Iris pigment epithelial cell (primary cell): ENCODE results near the gene RAD1.
A peak's percentile ranks its signal among the peaks of the same experiment; 100 is the strongest.

ENCODE experiments used
- DNase-seq: peaks from one replicate; pipeline ENCODE4 v3.0.0-alpha.2; 2011; ENCODE audit warnings: low read depth

Gene RAD1

GRCh38 chr5:34865091-34865490 lies 50.2 kb downstream of the RAD1 start:
- no peak for DNase-seq

- no peak for DNase-seq
Observed at GRCh38 chr5:34863946-34864345, 51.4 kb downstream of the RAD1 start.

- DNase-seq = no peak
Observed at GRCh38 chr5:34859253-34859652, 56.1 kb downstream of the RAD1 start.

- DNase-seq = no peak
Observed at GRCh38 chr5:34858790-34859189, 56.5 kb downstream of the RAD1 start.

- no peak for DNase-seq
Observed at GRCh38 chr5:34857894-34858293, 57.4 kb downstream of the RAD1 start.

DNA sequence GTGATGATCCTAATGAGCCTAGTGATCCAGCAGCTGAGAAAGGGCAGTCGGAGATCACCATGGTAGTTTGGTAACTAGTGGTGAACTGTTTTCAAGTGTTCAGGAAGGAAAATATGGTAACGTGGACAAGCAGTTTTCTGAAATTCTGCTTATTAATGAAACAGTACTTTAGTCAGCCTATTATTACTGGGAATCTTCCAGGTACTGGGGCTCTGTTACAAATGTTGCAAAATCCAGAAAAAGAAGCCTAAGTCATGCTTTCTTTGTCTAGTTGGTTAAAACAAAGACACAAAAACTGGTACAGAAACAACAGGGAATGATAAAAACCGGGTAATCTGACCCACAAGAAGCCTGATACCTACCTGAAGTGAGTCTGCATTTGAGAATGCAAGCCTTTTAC lies 58.1 kb downstream of the RAD1 start:
- DNase-seq = peak; percentile 31
